Ureter (tissue), 1 donor: ENCODE data around the gene GPS1. TPM values are rescaled to one million over a fixed set of nuclear protein-coding genes. Genes with fewer than 3 reads are reported as not detected.

Experiments used
- DNase-seq: peaks from one replicate; pipeline ENCODE4 v3.0.0-alpha.2; 2020; ENCODE audit warnings: low spot score
- total RNA-seq: library from RNA; stranded (reverse); gene quantifications from one replicate; pipeline ENCODE4 v1.2.4, GENCODE V29; 2023
- donor health status: DM: yes; HTN: yes; CAD: no.

GPS1 gene
- total RNA-seq, 1 donor from 2014 or later: 91.2 TPM

- DNase-seq: no peak
Observed at GRCh38 chr17:82059272-82060000, 7.7 kb downstream of the GPS1 start.

- DNase-seq: no peak
Observed at GRCh38 chr17:82060001-82060380, 8.3 kb downstream of the GPS1 start.

- no peak for DNase-seq
Observed at GRCh38 chr17:82060614-82061013, 8.9 kb downstream of the GPS1 start.

- no peak for DNase-seq
Observed at GRCh38 chr17:82061047-82061925, 9.6 kb downstream of the GPS1 start.

GRCh38 chr17:82062076-82062983, 10.6 kb downstream of the GPS1 start:
- no peak for DNase-seq

GRCh38 chr17:82062984-82063368, 11.3 kb downstream of the GPS1 start:
- DNase-seq: no peak

- no peak for DNase-seq
Observed at GRCh38 chr17:82063424-82064415, 12.0 kb downstream of the GPS1 start.

- DNase-seq: no peak
Observed at GRCh38 chr17:82064433-82065192, 12.9 kb downstream of the GPS1 start.

GRCh38 chr17:82065193-82065637, 13.5 kb downstream of the GPS1 start:
- no peak for DNase-seq

GRCh38 chr17:82065638-82066303, 14.1 kb downstream of the GPS1 start, which contains the start of gene DUS1L:
TSS of gene DUS1L (minus strand) at chr17:82065804. CDS start at chr17:82065059, 745 bp downstream.
- no peak for DNase-seq

GRCh38 chr17:82070611-82071010, 18.9 kb downstream of the GPS1 start:
- DNase-seq: no peak

GRCh38 chr17:82072827-82073226, 21.1 kb downstream of the GPS1 start:
- DNase-seq: no peak

GRCh38 chr17:82073446-82073845, 21.7 kb downstream of the GPS1 start:
- DNase-seq: no peak

GRCh38 chr17:82076018-82076784, 24.5 kb downstream of the GPS1 start:
- DNase-seq: no peak

- DNase-seq: no peak
Observed at GRCh38 chr17:82076785-82077591, 25.3 kb downstream of the GPS1 start.

- no peak for DNase-seq
Observed at GRCh38 chr17:82077617-82078358, 26.1 kb downstream of the GPS1 start.

- no peak for DNase-seq
Observed at GRCh38 chr17:82078433-82078832, 26.7 kb downstream of the GPS1 start.
